ENCODE data around the gene ARPC5.
A peak's percentile ranks its signal among the peaks of the same experiment; 100 is the strongest.

The ARPC5 gene

GRCh38 chr1:183584147-183584546 lies 51.4 kb downstream of the ARPC5 start:
- DNase-seq: no peak

- no peak for DNase-seq
These were observed 52.1 kb downstream of the ARPC5 start for GRCh38 chr1:183583466-183583865.

- DNase-seq: no peak
These were observed 53.4 kb downstream of the ARPC5 start for GRCh38 chr1:183582021-183582713.

DNA sequence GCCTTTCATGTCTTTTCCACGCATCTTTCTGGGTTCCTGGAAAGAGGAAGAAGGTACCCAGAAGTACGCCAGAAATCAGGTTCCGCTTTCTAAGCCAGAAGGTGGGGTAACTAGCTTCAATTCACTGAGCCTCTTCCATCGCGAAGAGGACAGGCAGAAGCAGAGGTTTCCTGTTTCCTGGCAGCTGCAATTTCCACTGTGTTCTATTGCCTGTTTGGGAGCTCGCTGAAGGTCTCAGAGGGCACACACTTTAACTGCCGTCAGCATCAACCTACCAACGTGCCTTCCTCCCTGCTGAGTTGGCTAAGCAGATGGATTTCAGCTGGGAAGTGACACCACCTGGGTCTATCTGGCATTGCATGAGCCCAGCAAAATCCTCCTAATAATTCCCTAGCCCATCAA lies 55.3 kb downstream of the ARPC5 start:
- peak in 1 of 2 donors; percentile 12 for DNase-seq

GRCh38 chr1:183578856-183579255 lies 56.7 kb downstream of the ARPC5 start:
- DNase-seq: no peak

- DNase-seq: no peak
These were observed 57.6 kb downstream of the ARPC5 start for GRCh38 chr1:183577897-183578465.

GRCh38 chr1:183576537-183576936 lies 59.0 kb downstream of the ARPC5 start:
- no peak for DNase-seq

DNA sequence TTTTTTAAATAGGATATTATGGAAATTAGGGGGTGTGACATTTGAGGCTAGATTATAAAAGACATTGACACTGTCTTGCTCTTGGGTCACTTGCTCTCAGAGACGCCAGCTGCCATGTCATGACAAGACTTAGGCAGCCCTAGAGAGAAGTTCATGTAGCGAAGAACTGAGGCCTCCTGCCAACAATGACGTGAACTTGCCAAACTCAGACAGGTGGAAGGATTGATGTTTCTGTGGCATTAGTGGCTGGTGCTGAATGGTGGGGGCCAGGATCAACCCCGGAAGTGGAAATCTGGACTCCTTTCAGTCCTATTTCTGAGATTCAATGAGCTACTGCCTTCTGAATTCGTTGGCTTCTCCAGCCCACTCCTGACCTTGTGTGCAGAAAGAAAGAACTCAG lies 60.0 kb downstream of the ARPC5 start:
- DNase-seq: no peak

- no peak for DNase-seq
These were observed 62.9 kb downstream of the ARPC5 start for GRCh38 chr1:183572721-183573120.

DNA sequence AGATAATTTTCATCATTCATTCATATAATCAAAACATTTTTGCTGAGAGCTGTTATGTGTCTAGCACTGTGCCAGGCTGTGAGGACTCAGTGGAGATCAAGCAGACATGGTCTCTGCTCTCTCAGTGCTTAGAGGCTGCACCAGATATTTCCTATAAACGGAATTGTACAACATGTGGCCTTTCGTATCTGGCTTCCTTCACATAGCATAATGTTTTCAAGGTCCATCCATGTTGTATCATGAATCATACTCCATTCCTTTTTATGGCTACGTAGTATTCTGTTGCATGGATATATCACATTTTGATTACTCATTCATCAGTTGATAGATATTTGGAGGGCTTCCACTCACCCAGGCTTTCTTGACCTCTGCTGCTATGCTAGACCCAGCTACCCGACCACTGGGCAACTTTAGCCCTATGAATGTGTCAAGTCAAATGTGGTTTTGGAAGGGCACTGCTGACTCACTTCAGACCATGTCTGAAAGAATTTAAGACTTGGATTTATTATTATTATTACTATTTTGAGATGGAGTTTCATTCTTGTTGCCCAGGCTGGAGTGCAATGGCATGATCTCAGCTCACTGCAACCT lies 63.8 kb downstream of the ARPC5 start:
- DNase-seq: no peak

Data from stimulated activated CD4-positive, alpha-beta T cell treated with anti-CD3 and anti-CD28 coated beads, Interleukin-2, amount 100 ng/mL, for 48 hours (primary cell).